ENCODE measurements around the gene ISM2. TPM values are rescaled to one million over a fixed set of nuclear protein-coding genes. Genes with fewer than 3 reads are reported as not detected.
"Not testable (repeated sequence)": the region's sequence is repeated elsewhere in the genome, so short reads cannot be mapped to it uniquely, and the experiment has no call there.

ISM2 gene
- total RNA-seq, 1 experiment from 2014 or later, result 2.6 TPM

GRCh38 chr14:77541905-77542304 lies 43.3 kb upstream of the ISM2 start:
- in situ Hi-C loops (cut with HindIII; ENCODE audit: low pct_unique_long_range_greater_than_20kb, low sequenced_read_pairs), result no loop called here
- no peaks in the 10 kb centered on the region; the same call in 1 of the 2 replicates for H3K36me3 ChIP-seq (ENCODE audit: control insufficient read depth, insufficient read depth, low read length)
- intact Hi-C loops (cut with micrococcal nuclease; ENCODE audit: unreplicated experiment), result loop anchor here (10.0 kb wide), 1 partner anchor 77 kb away; no protein-coding TSS in a partner anchor
- POLR2A ChIA-PET, result no interaction called here
- no peak overlapping the region for H3K4me3 ChIP-seq (ENCODE audit: low read depth in 2 of 2, low read length in 2 of 2)
- ATAC-seq (no peak), DNase-seq (ENCODE audit: low read depth, low spot score) (no peak)
- no peaks in the 10 kb centered on the region for H3K27me3 ChIP-seq (ENCODE audit: control insufficient read depth, insufficient read depth, low read length)
- no peaks in the 10 kb centered on the region for H3K9me3 ChIP-seq (ENCODE audit: control insufficient read depth, insufficient read depth, low read depth, low read length)
- H3K27ac ChIP-seq (ENCODE audit: low read length), result no peak overlapping the region
- BruUV-seq (replicated peaks), result no TSS peak
- no peak for TF ChIP-seq REST (IDR thresholded peaks at IDR 0.05; ENCODE audit: insufficient read depth in 1 of 2, low read depth in 2 of 2, low read length in 1 of 2)
- no peak for TF ChIP-seq TCF7L2 (IDR thresholded peaks at IDR 0.05; ENCODE audit: low read depth, low read length)
- TF ChIP-seq, protein P1, sequence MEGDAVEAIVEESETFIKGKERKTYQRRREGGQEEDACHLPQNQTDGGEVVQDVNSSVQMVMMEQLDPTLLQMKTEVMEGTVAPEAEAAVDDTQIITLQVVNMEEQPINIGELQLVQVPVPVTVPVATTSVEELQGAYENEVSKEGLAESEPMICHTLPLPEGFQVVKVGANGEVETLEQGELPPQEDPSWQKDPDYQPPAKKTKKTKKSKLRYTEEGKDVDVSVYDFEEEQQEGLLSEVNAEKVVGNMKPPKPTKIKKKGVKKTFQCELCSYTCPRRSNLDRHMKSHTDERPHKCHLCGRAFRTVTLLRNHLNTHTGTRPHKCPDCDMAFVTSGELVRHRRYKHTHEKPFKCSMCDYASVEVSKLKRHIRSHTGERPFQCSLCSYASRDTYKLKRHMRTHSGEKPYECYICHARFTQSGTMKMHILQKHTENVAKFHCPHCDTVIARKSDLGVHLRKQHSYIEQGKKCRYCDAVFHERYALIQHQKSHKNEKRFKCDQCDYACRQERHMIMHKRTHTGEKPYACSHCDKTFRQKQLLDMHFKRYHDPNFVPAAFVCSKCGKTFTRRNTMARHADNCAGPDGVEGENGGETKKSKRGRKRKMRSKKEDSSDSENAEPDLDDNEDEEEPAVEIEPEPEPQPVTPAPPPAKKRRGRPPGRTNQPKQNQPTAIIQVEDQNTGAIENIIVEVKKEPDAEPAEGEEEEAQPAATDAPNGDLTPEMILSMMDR (IDR thresholded peaks at IDR 0.05), result no peak
- no peak for TF ChIP-seq SIN3A (IDR thresholded peaks at IDR 0.05; ENCODE audit: borderline replicate concordance, insufficient read depth, low read depth, low read length)
- TF ChIP-seq POLR2AphosphoS5 (IDR thresholded peaks at IDR 0.05; ENCODE audit: low read depth, low read length), result no peak
- CTCF ChIA-PET, result no interaction called here
- no peaks in the 10 kb centered on the region for H3K4me1 ChIP-seq (ENCODE audit: control insufficient read depth, insufficient read depth, low read length)

- ATAC-seq; H3K4me1 ChIP-seq (ENCODE audit: control insufficient read depth, insufficient read depth, low read length); in situ Hi-C loops (cut with HindIII; ENCODE audit: low pct_unique_long_range_greater_than_20kb, low sequenced_read_pairs); intact Hi-C loops (cut with micrococcal nuclease; ENCODE audit: unreplicated experiment); CTCF ChIA-PET; H3K4me3 ChIP-seq (ENCODE audit: low read depth in 2 of 2, low read length in 2 of 2); POLR2A ChIA-PET; BruUV-seq (replicated peaks); H3K27ac ChIP-seq (ENCODE audit: low read length); H3K27me3 ChIP-seq (ENCODE audit: control insufficient read depth, insufficient read depth, low read length); DNase-seq (ENCODE audit: low read depth, low spot score); H3K36me3 ChIP-seq (ENCODE audit: control insufficient read depth, insufficient read depth, low read length); H3K9me3 ChIP-seq (ENCODE audit: control insufficient read depth, insufficient read depth, low read depth, low read length): not testable (repeated sequence)
These were observed 38.3 kb upstream of the ISM2 start for GRCh38 chr14:77536951-77537350.

DNA sequence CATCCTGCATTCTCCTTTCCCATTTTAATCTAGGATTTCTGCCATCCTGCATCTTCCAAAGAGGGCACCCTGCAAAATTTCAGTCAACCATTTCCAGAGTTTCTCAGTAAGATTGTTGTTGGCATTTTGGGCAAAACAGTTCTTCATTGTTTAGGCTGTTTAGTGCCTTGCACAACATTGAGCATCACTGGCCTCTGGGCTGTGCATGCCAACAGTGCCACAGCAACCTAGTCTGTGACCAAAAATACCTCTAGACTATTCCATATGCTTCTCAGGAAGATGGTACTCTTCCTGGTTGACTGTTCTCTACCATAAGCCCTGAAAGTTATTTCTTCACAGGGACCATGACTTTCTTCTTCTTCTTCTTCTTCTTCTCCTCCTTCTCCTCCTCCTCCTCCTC lies 32.5 kb upstream of the ISM2 start:
- POLR2A ChIA-PET, result no interaction called here
- H3K36me3 ChIP-seq (ENCODE audit: control insufficient read depth, insufficient read depth, low read length), result no peaks in the 10 kb centered on the region

More for the DNA sequence above, 32.5 kb upstream of the ISM2 start:
- CTCF ChIA-PET, result no interaction called here
- no TSS peak for BruUV-seq (replicated peaks)
- H3K4me1 ChIP-seq (ENCODE audit: control insufficient read depth, insufficient read depth, low read length), result no peaks in the 10 kb centered on the region
- TF ChIP-seq REST (IDR thresholded peaks at IDR 0.05; ENCODE audit: insufficient read depth in 1 of 2, low read depth in 2 of 2, low read length in 1 of 2), result no peak
- no peak for TF ChIP-seq TCF7L2 (IDR thresholded peaks at IDR 0.05; ENCODE audit: low read depth, low read length)
- no peak for TF ChIP-seq SIN3A (IDR thresholded peaks at IDR 0.05; ENCODE audit: borderline replicate concordance, insufficient read depth, low read depth, low read length)
- TF ChIP-seq, protein P1 (IDR thresholded peaks at IDR 0.05), result no peak
- no peak for TF ChIP-seq POLR2AphosphoS5 (IDR thresholded peaks at IDR 0.05; ENCODE audit: low read depth, low read length)
- no peak overlapping the region for H3K4me3 ChIP-seq (ENCODE audit: low read depth in 2 of 2, low read length in 2 of 2)
- in situ Hi-C loops (cut with HindIII; ENCODE audit: low pct_unique_long_range_greater_than_20kb, low sequenced_read_pairs) (no loop called here), intact Hi-C loops (cut with micrococcal nuclease; ENCODE audit: unreplicated experiment) (no loop called here)
- no peak for DNase-seq (ENCODE audit: low read depth, low spot score)
- no peak overlapping the region for H3K27ac ChIP-seq (ENCODE audit: low read length)
- no peak for ATAC-seq
- H3K27me3 ChIP-seq (ENCODE audit: control insufficient read depth, insufficient read depth, low read length), result no peaks in the 10 kb centered on the region
- no peaks in the 10 kb centered on the region for H3K9me3 ChIP-seq (ENCODE audit: control insufficient read depth, insufficient read depth, low read depth, low read length)
